Neural cell (in vitro differentiated cells): ENCODE measurements around the gene NUTF2. TPM values are rescaled to one million over a fixed set of nuclear protein-coding genes. Genes with fewer than 3 reads are reported as not detected.

Source experiments
- H2AFZ ChIP-seq: fragments of 200-600, 300-800 bp; sonication (generic), shearing (Covaris generic); 2 replicates; pipeline ENCODE4 v1.6.0; 2014; ENCODE audit warnings: low read depth, mild to moderate bottlenecking, antibody characterized with exemption, low read length, moderate library complexity
- H3F3A ChIP-seq: fragments of 200-600 bp; shearing (Covaris generic); 2 replicates; pipeline ENCODE4 v1.6.1; 2016; ENCODE audit warnings: mild to moderate bottlenecking, moderate library complexity, mixed read lengths, antibody characterized with exemption, low read length; ENCODE audit not compliant: insufficient read depth, poor library complexity, severe bottlenecking
- H3K27ac ChIP-seq: fragments of 200-600, 300-800 bp; sonication (generic), shearing (Covaris generic); 2 replicates; pipeline ENCODE4 v1.5.1; 2014; ENCODE audit warnings: mild to moderate bottlenecking, low read length, moderate library complexity
- H3K27me3 ChIP-seq: fragments of 300-800, 200-600 bp; sonication (generic), shearing (Covaris generic); 2 replicates; pipeline ENCODE4 v1.6.0; 2014; ENCODE audit warnings: mild to moderate bottlenecking, low read depth, low read length, moderate library complexity; ENCODE audit not compliant: insufficient read depth
- H3K36me3 ChIP-seq: fragments of 300-800, 200-600 bp; sonication (generic), shearing (Covaris generic); 2 replicates; pipeline ENCODE4 v1.5.1; 2014; ENCODE audit warnings: mild to moderate bottlenecking, antibody characterized with exemption, low read length, moderate library complexity; ENCODE audit not compliant: insufficient read depth
- H3K4me2 ChIP-seq: fragments of 300-800, 200-600 bp; sonication (generic), shearing (Covaris generic); 2 replicates; pipeline ENCODE4 v1.6.0; 2014; ENCODE audit warnings: mild to moderate bottlenecking, low read length
- H3K4me3 ChIP-seq: fragments of 300-800, 200-600 bp; sonication (generic), shearing (Covaris generic); 2 replicates; pipeline ENCODE4 v1.5.1; 2014; ENCODE audit warnings: mild to moderate bottlenecking, low read length, moderate library complexity
- H3K79me2 ChIP-seq: fragments of 200-600 bp; shearing (Covaris generic); replicated peaks from 2 replicates; pipeline ENCODE4 v1.6.0; 2014; ENCODE audit warnings: mild to moderate bottlenecking, low read length, moderate library complexity; ENCODE audit not compliant: insufficient read depth
- H3K9ac ChIP-seq: fragments of 300-800, 200-600 bp; sonication (generic), shearing (Covaris generic); 2 replicates; pipeline ENCODE4 v1.6.1; 2016; ENCODE audit warnings: mild to moderate bottlenecking, low read length, mixed read lengths
- H3K9me2 ChIP-seq: fragments of 200-600 bp; shearing (Covaris generic); 2 replicates; pipeline ENCODE4 v1.6.1; 2016; ENCODE audit warnings: mild to moderate bottlenecking, low read length, mixed read lengths; ENCODE audit not compliant: insufficient read depth
- H3K9me3 ChIP-seq: fragments of 200-600, 300-800 bp; sonication (generic), shearing (Covaris generic); 2 replicates; pipeline ENCODE4 v1.6.1; 2016; ENCODE audit warnings: mild to moderate bottlenecking, mixed run types, low read length, moderate library complexity, mixed read lengths
- H4K20me1 ChIP-seq: fragments of 200-600 bp; shearing (Covaris generic); 2 replicates; pipeline ENCODE4 v1.6.1; 2016; ENCODE audit warnings: mild to moderate bottlenecking, mixed run types; ENCODE audit not compliant: insufficient read depth
- CTCF ChIP-seq: fragments of 450-650 bp; IDR thresholded peaks from 2 replicates; pipeline ENCODE4 v1.5.1; 2014; ENCODE audit warnings: antibody characterized with exemption, mild to moderate bottlenecking, moderate library complexity; ENCODE audit not compliant: poor library complexity, severe bottlenecking
- EP300 ChIP-seq: fragments of 450-650 bp; conservative IDR thresholded peaks from 2 replicates; pipeline ENCODE4 v1.6.1; 2014; ENCODE audit warnings: antibody characterized with exemption, mild to moderate bottlenecking, moderate library complexity; ENCODE audit not compliant: poor library complexity, severe bottlenecking
- EZH2 ChIP-seq: fragments of 200-600, 300-800 bp; shearing (Covaris generic), sonication (generic); IDR thresholded peaks from 2 replicates; pipeline ENCODE4 v1.6.1; 2014; ENCODE audit warnings: antibody characterized with exemption, low read length, borderline replicate concordance, mild to moderate bottlenecking; ENCODE audit not compliant: insufficient read depth, poor library complexity, severe bottlenecking
- MXI1 ChIP-seq: fragments of 450-650 bp; conservative IDR thresholded peaks from 2 replicates; pipeline ENCODE4 v1.6.1; 2014; ENCODE audit warnings: antibody characterized with exemption, mild to moderate bottlenecking; ENCODE audit not compliant: poor library complexity, severe bottlenecking
- POLR2AphosphoS5 ChIP-seq: IDR thresholded peaks from 2 replicates; pipeline ENCODE4 v1.6.1; 2012
- RAD21 ChIP-seq: fragments of 450-650 bp; conservative IDR thresholded peaks from 2 replicates; pipeline ENCODE4 v1.6.1; 2014; ENCODE audit warnings: antibody characterized with exemption, mild to moderate bottlenecking, moderate library complexity
- REST ChIP-seq: IDR thresholded peaks from 2 replicates; pipeline ENCODE4 v1.6.1; 2012; ENCODE audit warnings: borderline replicate concordance
- SMC3 ChIP-seq: fragments of 450-650 bp; conservative IDR thresholded peaks from 2 replicates; pipeline ENCODE4 v1.6.1; 2014; ENCODE audit warnings: antibody characterized with exemption, mild to moderate bottlenecking, moderate library complexity; ENCODE audit not compliant: poor library complexity
- TAF1 ChIP-seq: IDR thresholded peaks from 2 replicates; pipeline ENCODE4 v1.6.1; 2012; ENCODE audit warnings: low read depth
- polyA plus RNA-seq: library from polyadenylated mRNA; depleted of rRNA; stranded (reverse); fragments of >200 nt; gene quantifications from 2 replicates; pipeline ENCODE4 v1.2.3, GENCODE V29; 2014

NUTF2 gene
- polyA plus RNA-seq, 1 donor from 2014 or later: 98.6 TPM

GRCh38 chr16:67892899-67893742 is 46.4 kb downstream of the NUTF2 start, which contains the start of gene PSKH1:
Gene PSKH1, plus strand, starts transcription at chr16:67893254. Its CDS starts 15,496 bp downstream, at chr16:67908750.
- Histone ChIP-seq H3K9me3 (no peaks in the 10 kb centered on the region), H3K36me3 (no peaks in the 10 kb centered on the region), H3K4me2 (peak within 1 kb of the TSS; percentile 99), H3F3A (no peaks in the 10 kb centered on the region), H3K4me3 (peak within 1 kb of the TSS; percentile 98), H4K20me1 (no peaks in the 10 kb centered on the region), H3K9ac (peak within 1 kb of the TSS; percentile 98), H3K79me2 (peaks cover 18% of the 10 kb centered on the region), H3K9me2 (no peaks in the 10 kb centered on the region), H2AFZ (peak within 1 kb of the TSS; percentile 66), H3K27ac (peak within 1 kb of the TSS; percentile 90), H3K27me3 (no peaks in the 10 kb centered on the region)
- TF ChIP-seq POLR2AphosphoS5: peak; percentile 89
- no peak for TF ChIP-seq SMC3
- TF ChIP-seq TAF1: no peak
- no peak for TF ChIP-seq CTCF
- TF ChIP-seq EZH2: no peak
- TF ChIP-seq EP300: peak; percentile 54
- TF ChIP-seq RAD21: no peak
- TF ChIP-seq MXI1: peak; percentile 76
- peak; percentile 26 for TF ChIP-seq REST

- Histone ChIP-seq H3K9me3 (no peaks in the 10 kb centered on the region), H3K4me3 (peak overlapping the region; percentile 98), H3K36me3 (no peaks in the 10 kb centered on the region), H2AFZ (peak overlapping the region; percentile 66), H3K27me3 (no peaks in the 10 kb centered on the region), H4K20me1 (no peaks in the 10 kb centered on the region), H3K79me2 (peaks cover 18% of the 10 kb centered on the region), H3K9ac (peak overlapping the region; percentile 98), H3K4me2 (peak overlapping the region; percentile 99), H3F3A (no peaks in the 10 kb centered on the region), H3K27ac (peak overlapping the region; percentile 90), H3K9me2 (no peaks in the 10 kb centered on the region)
- TF ChIP-seq RAD21 (no peak), CTCF (no peak), EZH2 (no peak), TAF1 (no peak), REST (no peak), POLR2AphosphoS5 (no peak), EP300 (no peak), SMC3 (no peak), MXI1 (no peak)
Observed at GRCh38 chr16:67893743-67894399, 47.1 kb downstream of the NUTF2 start.
